Bronchial epithelial cell (primary cell): Measurements from ENCODE around the gene S100PBP. TPM values are rescaled to one million over a fixed set of nuclear protein-coding genes. Genes with fewer than 3 reads are reported as not detected.

Experiments used
- DNase-seq: peaks from one replicate; pipeline ENCODE4 v3.0.0-alpha.2; 2010; ENCODE audit warnings: low read depth
- FAIRE-seq: peaks from 2 replicates; lab custom pipeline; 2011; peaks lifted over from hg19 to GRCh38; lab: Jason Lieb, UNC
- H3K27me3 ChIP-seq: 2 replicates; pipeline ENCODE4 v1.5.1; 2011; ENCODE audit warnings: low read length; ENCODE audit not compliant: control insufficient read depth, insufficient read depth
- H3K36me3 ChIP-seq: 2 replicates; pipeline ENCODE4 v1.5.1; 2011; ENCODE audit warnings: low read length; ENCODE audit not compliant: control insufficient read depth, insufficient read depth
- H3K4me3 ChIP-seq: 2 replicates; pipeline ENCODE4 v1.5.1; 2011; ENCODE audit warnings: mild to moderate bottlenecking, low read depth, low read length, control low read depth
- CTCF ChIP-seq: IDR thresholded peaks from 2 replicates; pipeline ENCODE4 v1.5.1; 2011; ENCODE audit warnings: mild to moderate bottlenecking, moderate library complexity, low read length, control low read depth, inconsistent platforms; ENCODE audit not compliant: insufficient read depth, severe bottlenecking
- total RNA-seq: library from RNA; depleted of rRNA; stranded (reverse); fragments of >200 nt; gene quantifications from 2 replicates; pipeline ENCODE4 v1.2.1, GENCODE V29; 2014

Gene S100PBP
- total RNA-seq, 1 donor from 2014 or later, result 20.5 TPM

- no peak for TF ChIP-seq CTCF
- Histone ChIP-seq H3K27me3 (no peaks in the 10 kb centered on the region), H3K36me3 (peaks cover 38% of the 10 kb centered on the region), H3K4me3 (no peak overlapping the region)
- FAIRE-seq (no peak), DNase-seq (no peak)
Observed at GRCh38 chr1:32771561-32772280, 45.7 kb upstream of the S100PBP start.

DNA sequence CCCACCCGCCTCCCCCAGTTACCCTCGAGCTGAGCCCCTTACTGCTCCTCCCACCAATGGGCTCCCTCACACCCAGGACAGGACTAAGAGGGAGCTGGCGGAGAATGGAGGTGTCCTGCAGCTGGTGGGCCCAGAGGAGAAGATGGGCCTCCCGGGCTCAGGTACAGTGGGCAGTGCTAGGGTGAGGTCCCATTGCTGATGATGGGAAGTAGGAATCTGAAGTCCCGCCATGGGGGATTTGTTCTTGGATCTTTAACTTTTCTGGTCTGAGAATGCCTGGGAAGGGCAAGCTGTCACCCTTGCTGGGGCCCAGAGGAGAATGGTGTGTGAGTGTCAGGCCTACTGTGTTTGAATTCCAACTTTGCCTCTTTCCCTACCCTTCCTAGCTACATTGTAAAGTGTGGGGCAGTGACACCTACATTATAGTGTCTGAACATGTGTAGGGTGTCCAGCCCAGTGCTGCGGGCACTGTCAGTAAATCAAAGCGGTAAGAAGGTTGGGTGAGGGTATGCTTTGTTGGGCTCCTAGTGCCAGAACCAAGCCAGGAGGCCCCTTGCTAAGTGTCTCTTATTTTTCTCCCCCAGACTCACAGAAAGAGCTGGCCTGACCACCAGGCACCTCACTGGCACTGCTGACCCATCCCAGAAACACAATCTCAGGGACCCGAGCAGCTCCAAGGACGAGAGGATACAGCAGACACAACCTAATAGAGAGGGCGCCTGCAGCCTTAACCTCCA lies 45.0 kb upstream of the S100PBP start:
- no peak for TF ChIP-seq CTCF
- Histone ChIP-seq H3K4me3 (no peak overlapping the region), H3K27me3 (no peaks in the 10 kb centered on the region), H3K36me3 (peaks cover 38% of the 10 kb centered on the region)
- DNase-seq (no peak), FAIRE-seq (no peak)

DNA sequence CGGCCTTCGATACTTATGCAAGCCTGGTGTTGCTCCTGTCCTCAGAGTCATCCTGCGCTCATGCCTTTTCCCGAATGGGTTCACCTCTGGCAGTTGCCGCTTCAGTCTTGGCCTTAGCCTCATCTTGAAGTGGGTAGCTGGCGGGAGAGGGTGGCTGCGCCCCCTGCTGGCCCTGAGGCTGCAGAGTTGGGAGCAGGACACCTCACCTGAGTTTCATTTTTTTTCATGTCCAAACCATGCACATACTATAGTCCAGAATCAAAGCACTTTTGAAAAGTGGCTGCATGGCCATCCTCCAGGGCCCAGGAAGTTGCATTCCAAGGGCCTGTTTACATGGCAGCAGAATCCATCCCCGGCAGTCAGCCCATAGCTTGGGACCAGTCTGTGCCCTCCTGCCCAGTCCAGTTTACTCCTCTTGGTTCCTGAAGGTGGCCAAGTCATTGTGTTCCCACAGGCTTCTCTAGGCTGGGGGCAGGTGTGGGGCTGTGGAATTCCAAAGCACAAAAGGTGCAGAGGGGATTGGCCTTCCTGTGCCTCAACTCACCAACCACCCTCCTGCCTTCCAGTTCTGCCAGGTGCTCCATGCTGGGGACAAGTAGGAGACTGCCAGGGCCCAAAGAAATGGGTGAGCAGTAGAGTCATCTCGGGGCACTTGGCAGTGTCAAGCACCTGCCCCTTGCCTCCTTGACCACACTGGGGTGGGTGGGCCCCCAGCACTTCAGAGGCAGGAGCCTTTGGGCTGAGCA lies 44.3 kb upstream of the S100PBP start:
- peak; percentile 83 for FAIRE-seq
- Histone ChIP-seq H3K36me3 (peaks cover 34% of the 10 kb centered on the region), H3K27me3 (no peaks in the 10 kb centered on the region), H3K4me3 (no peak overlapping the region)
- DNase-seq, result peak; percentile 74
- peak; percentile 94 for TF ChIP-seq CTCF

DNA sequence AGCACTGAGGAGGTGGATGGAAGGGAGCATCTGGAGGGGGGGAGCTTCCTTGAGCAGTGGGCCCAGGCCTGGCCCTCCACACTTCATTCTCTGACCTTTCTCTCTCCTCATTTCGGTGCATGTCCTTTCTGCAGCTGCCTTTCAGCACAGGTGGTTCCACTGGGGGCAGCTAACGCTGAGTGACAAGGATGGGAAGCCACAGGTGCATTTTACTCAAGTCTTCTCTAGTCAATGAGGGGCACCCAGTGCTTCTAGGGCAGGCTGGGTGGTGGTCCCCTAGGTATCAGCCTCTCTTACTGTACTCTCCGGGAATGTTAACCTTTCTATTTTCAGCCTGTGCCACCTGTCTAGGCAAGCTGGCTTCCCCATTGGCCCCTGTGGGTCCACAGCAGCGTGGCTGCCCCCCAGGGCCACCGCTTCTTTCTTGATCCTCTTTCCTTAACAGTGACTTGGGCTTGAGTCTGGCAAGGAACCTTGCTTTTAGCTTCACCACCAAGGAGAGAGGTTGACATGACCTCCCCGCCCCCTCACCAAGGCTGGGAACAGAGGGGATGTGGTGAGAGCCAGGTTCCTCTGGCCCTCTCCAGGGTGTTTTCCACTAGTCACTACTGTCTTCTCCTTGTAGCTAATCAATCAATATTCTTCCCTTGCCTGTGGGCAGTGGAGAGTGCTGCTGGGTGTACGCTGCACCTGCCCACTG lies 43.5 kb upstream of the S100PBP start:
- peaks cover 30% of the 10 kb centered on the region for H3K36me3 ChIP-seq
- TF ChIP-seq CTCF, result no peak
- DNase-seq (no peak), FAIRE-seq (no peak)
- no peaks in the 10 kb centered on the region for H3K27me3 ChIP-seq
- no peak overlapping the region for H3K4me3 ChIP-seq

- FAIRE-seq (no peak), DNase-seq (no peak)
- H3K27me3 ChIP-seq, result no peaks in the 10 kb centered on the region
- no peak for TF ChIP-seq CTCF
- no peak overlapping the region for H3K4me3 ChIP-seq
- peaks cover 35% of the 10 kb centered on the region for H3K36me3 ChIP-seq
Observed at GRCh38 chr1:32774464-32774808, 43.0 kb upstream of the S100PBP start.
